ENCODE data around the gene CA12.
"Not testable (repeated sequence)": the region's sequence is repeated elsewhere in the genome, so short reads cannot be mapped to it uniquely, and the experiment has no call there.

CA12 gene

DNA sequence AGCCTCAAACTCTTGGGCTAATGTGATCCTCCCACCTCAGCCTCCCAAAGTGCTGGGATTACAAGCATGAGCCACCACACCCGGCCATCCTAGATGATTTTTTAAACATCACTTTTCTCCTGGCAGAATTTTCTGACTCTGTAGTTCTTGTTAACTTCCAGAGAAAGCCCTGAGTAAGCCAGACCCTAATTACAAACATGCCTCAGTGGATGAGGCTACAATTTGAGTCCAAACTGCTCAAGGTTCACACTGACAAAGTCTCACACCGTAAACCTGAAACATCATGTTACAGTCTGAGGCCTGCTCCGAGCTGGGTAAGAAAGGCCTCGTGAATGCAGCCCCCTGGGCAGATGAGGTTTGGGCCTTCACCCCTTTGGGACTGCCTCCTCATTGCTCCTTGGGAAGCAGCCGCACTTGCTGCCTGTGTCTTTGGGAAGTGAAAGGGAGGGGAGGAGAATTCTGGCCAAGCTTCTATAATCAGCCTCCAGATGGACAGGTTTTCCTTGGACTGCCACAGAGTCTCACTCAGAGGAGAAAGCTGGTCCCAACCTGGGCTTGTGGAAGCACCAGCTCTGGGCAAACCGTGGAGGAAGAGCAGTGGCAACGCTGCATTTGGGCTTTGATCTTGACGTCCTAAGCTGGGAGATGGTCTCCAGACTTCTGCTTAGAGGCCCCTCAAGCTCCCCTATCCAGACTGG lies 46.0 kb downstream of the CA12 start:
- DNase-seq (ENCODE audit: low read depth): no peak

DNA sequence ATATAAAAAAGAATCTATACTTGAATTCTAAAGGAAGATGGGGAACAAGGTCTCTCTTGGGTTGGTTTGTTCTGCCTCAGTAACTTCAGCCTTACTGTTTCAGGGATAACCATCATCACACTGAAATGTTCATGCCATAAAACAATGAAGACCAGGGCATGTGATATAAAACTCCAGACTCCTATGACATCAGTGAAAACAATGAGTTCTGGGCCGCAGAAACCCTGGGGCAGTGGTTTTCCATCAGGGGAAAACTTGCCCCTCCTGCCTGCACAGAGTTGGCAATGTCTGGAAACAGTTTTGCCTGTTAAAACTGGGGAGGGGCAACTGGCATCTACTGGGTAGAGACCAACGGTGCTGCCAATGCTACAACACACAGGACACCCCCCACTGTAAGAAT lies 46.8 kb downstream of the CA12 start:
- no peak for DNase-seq (ENCODE audit: low read depth)

GRCh38 chr15:63332367-63333124 lies 49.1 kb downstream of the CA12 start:
- DNase-seq (ENCODE audit: low read depth): no peak

DNA sequence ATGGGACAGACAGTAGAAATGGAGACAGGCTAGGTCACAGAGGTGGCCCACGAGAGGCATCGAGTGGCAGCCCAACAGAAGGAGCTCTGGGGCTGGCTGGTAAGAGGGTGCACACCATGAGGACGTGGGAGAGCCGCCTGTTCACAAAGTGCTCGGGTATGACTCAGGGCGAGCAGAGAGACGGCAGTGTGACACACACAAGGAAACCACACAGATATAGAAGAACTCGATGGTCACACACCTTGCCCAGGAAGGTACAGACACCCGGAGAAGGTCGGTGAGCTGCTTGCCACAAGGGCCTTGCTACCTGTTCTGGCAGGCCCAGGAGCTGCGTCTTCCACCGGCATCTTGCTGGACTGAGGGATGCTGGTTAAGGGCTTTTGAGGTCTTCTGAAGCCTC lies 50.2 kb downstream of the CA12 start:
- DNase-seq (ENCODE audit: low read depth): no peak

DNA sequence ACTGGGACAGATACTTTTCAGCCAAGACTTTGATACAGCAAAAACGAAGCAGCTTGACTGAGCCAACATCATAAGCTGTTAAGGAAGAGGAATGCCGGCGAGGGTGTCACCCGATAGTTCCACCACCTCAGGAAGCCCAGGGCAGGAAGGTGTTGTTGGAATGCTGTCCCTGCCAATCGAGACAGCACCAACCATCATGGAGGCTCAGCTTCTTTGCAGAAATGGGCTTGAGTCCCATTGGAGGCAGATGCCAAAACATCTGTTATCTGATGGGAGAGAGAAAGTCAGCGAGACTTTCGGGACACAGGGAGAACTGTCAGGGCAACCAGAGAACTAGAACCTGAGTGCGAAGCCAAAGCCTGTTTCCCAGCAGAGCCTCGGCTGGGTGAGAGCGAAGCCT lies 50.7 kb downstream of the CA12 start:
- no peak for DNase-seq (ENCODE audit: low read depth)

GRCh38 chr15:63329567-63330350 lies 51.9 kb downstream of the CA12 start:
- DNase-seq (ENCODE audit: low read depth): no peak

DNA sequence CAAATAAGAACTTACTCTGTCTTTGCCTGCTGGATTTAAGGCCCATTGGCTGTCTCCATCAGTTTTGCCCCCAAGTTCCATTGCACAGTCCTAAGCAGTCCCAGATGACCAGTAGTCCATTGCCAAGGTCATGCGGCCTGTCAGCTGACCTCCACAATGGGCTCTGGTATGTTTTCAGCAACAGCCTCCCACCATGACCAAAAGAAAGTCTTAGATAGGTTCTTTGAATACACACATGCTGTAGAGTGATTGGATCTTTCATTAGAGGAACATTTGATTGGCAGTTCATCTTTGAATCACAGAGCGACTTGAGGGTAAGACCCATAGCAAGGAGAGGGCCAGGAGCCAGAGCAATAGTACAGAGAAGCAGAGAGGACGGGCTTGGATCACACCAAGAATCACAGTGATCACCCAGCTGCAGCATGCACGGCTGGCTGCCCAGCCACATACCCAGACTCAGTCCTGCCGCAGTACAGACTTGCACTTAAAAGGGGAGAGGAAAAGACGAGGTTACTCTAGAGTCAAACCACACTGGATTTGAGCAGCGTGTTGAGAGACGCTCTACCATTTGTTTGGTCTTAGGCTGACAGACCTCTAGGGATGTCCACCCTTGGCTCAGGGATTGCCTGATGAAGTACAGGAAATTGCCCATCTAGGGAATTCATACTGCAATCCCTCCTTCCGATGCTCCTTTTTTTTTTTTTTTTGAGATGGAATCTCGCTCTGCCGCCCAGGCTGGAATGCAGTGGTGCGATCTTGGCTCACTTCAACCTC lies 53.8 kb downstream of the CA12 start:
- no peak for DNase-seq (ENCODE audit: low read depth)

DNA sequence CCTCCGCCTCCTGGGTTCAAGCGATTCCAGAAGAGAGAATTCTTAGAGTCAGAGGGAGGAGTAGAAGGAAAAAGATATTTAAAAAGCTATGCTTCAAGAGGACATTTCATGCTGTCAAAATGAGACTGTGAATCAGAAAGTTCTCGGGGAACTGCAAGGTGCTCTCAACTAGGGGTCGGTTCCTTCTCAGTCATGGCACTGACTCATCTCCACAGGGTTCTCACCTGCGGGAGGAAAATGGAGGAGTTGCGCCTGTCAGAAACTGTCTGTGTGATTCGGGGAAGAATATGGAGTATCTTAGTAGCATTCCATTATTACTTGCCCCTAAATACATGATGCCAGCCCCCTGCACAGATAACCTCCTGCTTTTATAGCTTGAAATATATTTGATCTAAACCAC lies 56.9 kb downstream of the CA12 start:
- DNase-seq (ENCODE audit: low read depth): no peak

- no peak for DNase-seq (ENCODE audit: low read depth)
These were observed 57.7 kb downstream of the CA12 start for GRCh38 chr15:63323798-63324563.

GRCh38 chr15:63322541-63322940 lies 59.1 kb downstream of the CA12 start:
- DNase-seq (ENCODE audit: low read depth): no peak

- no peak for DNase-seq (ENCODE audit: low read depth)
These were observed 60.2 kb downstream of the CA12 start for GRCh38 chr15:63321462-63321861.

- not testable (repeated sequence) for DNase-seq (ENCODE audit: low read depth)
These were observed 60.7 kb downstream of the CA12 start for GRCh38 chr15:63320981-63321380.

- DNase-seq (ENCODE audit: low read depth): not testable (repeated sequence)
These were observed 61.2 kb downstream of the CA12 start for GRCh38 chr15:63320446-63320845.

GRCh38 chr15:63319065-63319464 lies 62.6 kb downstream of the CA12 start:
- DNase-seq (ENCODE audit: low read depth): no peak

GRCh38 chr15:63318344-63318743 lies 63.3 kb downstream of the CA12 start:
- no peak for DNase-seq (ENCODE audit: low read depth)

DNA sequence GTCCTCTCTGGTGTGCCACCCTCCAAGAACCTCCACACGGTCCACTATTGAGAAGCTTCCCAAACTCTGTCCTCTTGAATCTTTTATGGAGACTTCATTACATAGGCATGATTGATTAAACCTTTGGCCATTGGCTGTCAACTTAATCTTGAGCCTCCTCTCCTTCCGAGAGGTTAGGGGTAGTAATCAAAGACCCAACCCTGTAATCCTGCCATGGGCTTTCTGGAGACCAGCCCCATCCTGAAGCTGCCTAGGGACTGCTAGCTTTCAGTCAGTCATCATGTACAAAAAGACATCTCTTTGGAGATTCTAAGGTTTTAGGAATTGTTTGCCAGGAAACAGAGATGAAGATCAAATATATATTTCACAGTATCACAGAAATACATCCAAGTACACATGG lies 67.2 kb downstream of the CA12 start:
- no peak for DNase-seq (ENCODE audit: low read depth)

DNA sequence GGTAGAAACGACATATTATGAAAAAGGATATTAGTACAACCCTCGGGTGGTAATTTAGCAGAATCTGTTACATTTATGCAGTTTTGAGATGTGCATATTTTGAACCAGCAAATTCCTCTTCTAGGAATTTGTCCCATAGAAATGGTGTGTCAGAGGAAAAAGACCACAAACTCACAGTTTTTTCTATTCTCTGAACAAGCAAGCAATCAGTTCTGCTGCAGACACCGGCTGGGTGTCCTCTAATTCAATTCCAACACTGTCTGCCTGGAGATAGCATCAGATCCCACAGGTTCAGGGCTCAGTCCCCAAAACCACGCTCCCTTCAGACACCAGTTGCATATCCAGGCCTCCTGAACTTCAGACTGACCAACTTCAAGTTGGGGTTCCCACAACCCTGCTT lies 67.8 kb downstream of the CA12 start:
- DNase-seq (ENCODE audit: low read depth): no peak

DNA sequence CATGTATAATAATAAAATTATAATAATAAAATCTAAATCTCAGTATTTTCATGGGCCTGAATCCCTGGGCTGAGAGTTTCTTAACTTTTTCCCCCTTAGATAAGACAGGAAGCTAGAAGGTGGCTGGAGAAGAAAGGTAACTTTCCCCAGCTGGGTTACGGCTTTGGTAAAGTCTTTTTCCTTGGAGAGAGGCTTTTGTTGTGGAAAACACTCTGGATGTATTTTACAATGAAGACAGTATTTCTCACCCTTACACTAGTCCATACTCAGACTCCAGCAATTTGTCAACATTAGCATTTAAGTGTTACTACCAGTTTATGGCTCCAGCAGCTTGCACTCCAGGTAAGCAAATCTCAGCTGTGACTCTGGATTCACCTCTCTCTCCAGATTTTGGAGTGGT lies 69.4 kb downstream of the CA12 start:
- no peak for DNase-seq (ENCODE audit: low read depth)

GRCh38 chr15:63310646-63311045 lies 71.0 kb downstream of the CA12 start:
- no peak for DNase-seq (ENCODE audit: low read depth)

DNA sequence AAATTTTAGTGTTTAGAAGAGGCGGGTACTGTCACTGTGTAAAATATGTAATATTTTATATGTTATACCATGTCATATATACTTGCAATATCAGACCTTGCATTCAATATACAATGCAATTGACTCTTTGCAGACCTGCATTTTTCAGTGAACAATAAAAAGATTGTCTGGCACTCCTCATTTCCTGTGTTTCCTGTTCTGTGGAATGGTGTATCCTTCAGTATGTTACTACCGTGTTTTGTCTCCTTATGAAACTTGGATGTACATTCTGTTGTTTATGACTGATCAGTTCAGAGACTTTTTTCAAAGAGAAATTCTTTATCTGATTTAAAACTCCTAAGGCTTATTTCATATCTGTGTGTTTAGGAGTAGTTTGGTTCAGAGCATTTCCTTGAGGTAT lies 72.7 kb downstream of the CA12 start:
- DNase-seq (ENCODE audit: low read depth): no peak

- no peak for DNase-seq (ENCODE audit: low read depth)
These were observed 73.2 kb downstream of the CA12 start for GRCh38 chr15:63308491-63308890.

Data from T-helper 22 cell (primary cell).